ENCODE data around the gene SLC25A53.
"Not testable (repeated sequence)": the region's sequence is repeated elsewhere in the genome, so short reads cannot be mapped to it uniquely, and the experiment has no call there.

DNA sequence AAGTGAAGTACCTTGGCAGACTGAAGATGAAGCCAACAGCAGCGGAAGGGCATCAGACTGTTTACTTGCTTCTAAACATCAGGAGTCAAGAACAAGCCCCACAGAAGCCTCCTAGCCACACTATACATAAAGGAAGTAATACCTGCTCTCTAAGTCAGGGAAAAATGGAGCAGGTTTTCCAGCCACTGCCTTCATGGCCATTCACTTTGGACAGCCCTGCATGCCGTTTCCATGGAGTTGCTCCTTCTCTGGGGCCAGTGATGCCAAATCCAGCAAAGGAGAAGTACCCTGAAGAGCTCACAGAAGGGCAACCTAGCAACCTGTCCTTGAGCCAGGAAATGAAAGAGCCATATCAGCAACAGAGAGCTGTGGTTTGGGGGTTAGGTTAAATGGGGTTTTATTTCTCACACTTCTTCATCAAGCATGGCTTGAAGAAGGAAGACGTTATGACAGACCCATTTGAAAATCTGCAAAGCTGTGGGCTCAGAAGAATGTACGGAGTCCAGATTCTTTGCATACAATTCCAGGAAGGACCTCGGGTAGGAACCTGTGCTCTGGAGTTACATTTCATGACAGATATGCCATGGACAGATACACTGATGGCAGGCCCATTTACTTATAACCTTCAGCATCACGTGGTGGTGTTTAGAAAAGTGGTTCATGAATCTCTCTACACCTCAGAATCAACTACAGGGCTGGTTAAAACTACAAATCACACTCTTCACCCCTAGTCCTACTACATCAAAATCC is 46.1 kb downstream of the SLC25A53 start:
- TF ChIP-seq, protein P1, sequence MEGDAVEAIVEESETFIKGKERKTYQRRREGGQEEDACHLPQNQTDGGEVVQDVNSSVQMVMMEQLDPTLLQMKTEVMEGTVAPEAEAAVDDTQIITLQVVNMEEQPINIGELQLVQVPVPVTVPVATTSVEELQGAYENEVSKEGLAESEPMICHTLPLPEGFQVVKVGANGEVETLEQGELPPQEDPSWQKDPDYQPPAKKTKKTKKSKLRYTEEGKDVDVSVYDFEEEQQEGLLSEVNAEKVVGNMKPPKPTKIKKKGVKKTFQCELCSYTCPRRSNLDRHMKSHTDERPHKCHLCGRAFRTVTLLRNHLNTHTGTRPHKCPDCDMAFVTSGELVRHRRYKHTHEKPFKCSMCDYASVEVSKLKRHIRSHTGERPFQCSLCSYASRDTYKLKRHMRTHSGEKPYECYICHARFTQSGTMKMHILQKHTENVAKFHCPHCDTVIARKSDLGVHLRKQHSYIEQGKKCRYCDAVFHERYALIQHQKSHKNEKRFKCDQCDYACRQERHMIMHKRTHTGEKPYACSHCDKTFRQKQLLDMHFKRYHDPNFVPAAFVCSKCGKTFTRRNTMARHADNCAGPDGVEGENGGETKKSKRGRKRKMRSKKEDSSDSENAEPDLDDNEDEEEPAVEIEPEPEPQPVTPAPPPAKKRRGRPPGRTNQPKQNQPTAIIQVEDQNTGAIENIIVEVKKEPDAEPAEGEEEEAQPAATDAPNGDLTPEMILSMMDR (IDR thresholded peaks at IDR 0.05): not testable (repeated sequence)
- not testable (repeated sequence) for TF ChIP-seq POLR2A (IDR thresholded peaks at IDR 0.05; ENCODE audit: low read depth); POLR2AphosphoS5 (IDR thresholded peaks at IDR 0.05); EP300 (IDR thresholded peaks at IDR 0.05)
